Retinal pigment epithelial cell (primary cell): ENCODE measurements around the gene FRMD4A.

ENCODE experiments used
- DNase-seq: peaks from one replicate; pipeline ENCODE4 v3.0.0-alpha.2; 2010; ENCODE audit warnings: low read depth
- H3K4me3 ChIP-seq: 2 replicates; pipeline ENCODE4 v1.5.1; 2011; ENCODE audit warnings: mild to moderate bottlenecking, low read length, control low read depth, moderate library complexity
- CTCF ChIP-seq: conservative IDR thresholded peaks from 2 replicates; pipeline ENCODE4 v1.5.1; 2011; ENCODE audit warnings: low read depth, low read length, control low read depth, inconsistent platforms

FRMD4A gene

GRCh38 chr10:14093730-14094484, 236.8 kb downstream of the FRMD4A start:
- TF ChIP-seq CTCF: peak; percentile 58
- DNase-seq: no peak
- H3K4me3 ChIP-seq: no peak overlapping the region

DNA sequence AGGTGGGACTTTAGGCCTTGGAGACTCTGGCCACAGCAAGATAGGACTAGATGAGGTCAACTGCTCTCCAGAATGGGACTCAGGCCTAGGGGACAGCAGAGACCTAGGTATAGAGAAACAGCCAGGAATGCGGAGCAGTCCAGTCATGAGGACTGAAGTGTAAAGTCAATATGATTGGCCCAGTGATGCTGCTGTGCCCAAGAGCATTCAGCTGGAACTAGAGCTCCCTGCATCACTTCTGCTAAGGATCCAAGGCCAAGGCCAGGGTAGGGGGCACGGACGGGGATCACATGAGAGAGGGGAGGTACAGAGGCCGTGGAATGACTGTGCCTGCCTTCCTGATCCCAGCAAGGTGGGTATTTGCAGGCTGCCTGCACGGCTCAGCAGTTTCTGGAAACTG, 237.9 kb downstream of the FRMD4A start:
- no peak for TF ChIP-seq CTCF
- no peak overlapping the region for H3K4me3 ChIP-seq
- no peak for DNase-seq

GRCh38 chr10:14089556-14090292, 241.0 kb downstream of the FRMD4A start:
- no peak overlapping the region for H3K4me3 ChIP-seq
- no peak for TF ChIP-seq CTCF
- no peak for DNase-seq

GRCh38 chr10:14087566-14087965, 243.2 kb downstream of the FRMD4A start:
- no peak for DNase-seq
- no peak overlapping the region for H3K4me3 ChIP-seq

DNA sequence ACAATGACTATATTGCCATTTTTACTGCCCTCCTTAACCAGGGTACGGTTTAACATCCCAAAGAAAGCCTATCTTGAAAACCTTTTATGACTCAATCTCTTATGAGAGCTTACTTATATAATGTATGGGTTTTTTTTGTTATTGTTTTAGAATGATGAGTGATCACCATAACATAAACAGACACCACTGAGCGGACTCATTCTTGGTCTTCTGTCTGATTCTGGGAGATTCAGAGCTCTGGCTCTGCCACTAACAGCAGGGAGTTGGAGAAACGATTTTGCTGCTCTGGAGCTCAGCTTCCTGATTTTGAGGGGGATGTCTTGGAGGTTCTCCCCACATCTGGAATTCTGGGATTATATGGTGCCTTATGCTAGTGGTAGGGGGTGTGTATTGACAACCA, 244.1 kb downstream of the FRMD4A start:
- TF ChIP-seq CTCF: no peak
- no peak for DNase-seq
- no peak overlapping the region for H3K4me3 ChIP-seq

More at GRCh38 chr10:14087566-14087965, 243.2 kb downstream of the FRMD4A start:
- TF ChIP-seq CTCF: no peak

- TF ChIP-seq CTCF: no peak
- no peak overlapping the region for H3K4me3 ChIP-seq
- DNase-seq: no peak
Observed at GRCh38 chr10:14084875-14085274, 245.8 kb downstream of the FRMD4A start.

GRCh38 chr10:14080795-14081194, 249.9 kb downstream of the FRMD4A start:
- H3K4me3 ChIP-seq: no peak overlapping the region
- DNase-seq: no peak
- TF ChIP-seq CTCF: no peak
